HG03457 (cell line): ENCODE data around the gene KIFC3.
"Not testable (repeated sequence)": the region's sequence is repeated elsewhere in the genome, so short reads cannot be mapped to it uniquely, and the experiment has no call there.

Experiments
- ATAC-seq: cut with Tn5 transposase; IDR thresholded peaks from one replicate; pipeline ENCODE4 v1.9.1; 2021; ENCODE audit warnings: moderate number of reproducible peaks; ENCODE audit not compliant: unreplicated experiment

The KIFC3 gene

GRCh38 chr16:57726433-57726947, 75.8 kb downstream of the KIFC3 start:
- ATAC-seq = no peak

- ATAC-seq = no peak
Measured at GRCh38 chr16:57725976-57726375, 76.3 kb downstream of the KIFC3 start.

GRCh38 chr16:57725554-57725953, 76.7 kb downstream of the KIFC3 start:
- ATAC-seq = no peak

- ATAC-seq = no peak
Measured at GRCh38 chr16:57725151-57725550, 77.1 kb downstream of the KIFC3 start.

GRCh38 chr16:57724531-57724930, 77.8 kb downstream of the KIFC3 start:
- ATAC-seq = no peak

- no peak for ATAC-seq
Measured at GRCh38 chr16:57723170-57723569, 79.1 kb downstream of the KIFC3 start.

- no peak for ATAC-seq
Measured at GRCh38 chr16:57722651-57723050, 79.6 kb downstream of the KIFC3 start.

GRCh38 chr16:57722210-57722499, 80.1 kb downstream of the KIFC3 start:
- no peak for ATAC-seq

- no peak for ATAC-seq
Measured at GRCh38 chr16:57721356-57722209, 80.7 kb downstream of the KIFC3 start.

GRCh38 chr16:57720142-57720575, 82.1 kb downstream of the KIFC3 start:
- no peak for ATAC-seq

- no peak for ATAC-seq
Measured at GRCh38 chr16:57714047-57714446, 88.2 kb downstream of the KIFC3 start.

GRCh38 chr16:57713596-57713995, 88.7 kb downstream of the KIFC3 start:
- no peak for ATAC-seq

- ATAC-seq = not testable (repeated sequence)
Measured at GRCh38 chr16:57712569-57712968, 89.7 kb downstream of the KIFC3 start.

- no peak for ATAC-seq
Measured at GRCh38 chr16:57711993-57712392, 90.3 kb downstream of the KIFC3 start.

GRCh38 chr16:57711346-57711745, 90.9 kb downstream of the KIFC3 start:
- no peak for ATAC-seq

GRCh38 chr16:57709663-57710062, 92.6 kb downstream of the KIFC3 start:
- ATAC-seq = no peak
